IMR-90 (cell line): ENCODE measurements around the gene SYCP1. TPM values are rescaled to one million over a fixed set of nuclear protein-coding genes. Genes with fewer than 3 reads are reported as not detected.

Experiments
- ATAC-seq: fragments of 200-7000 bp; cut with Tn5 transposase; 2 replicates; pipeline ENCODE4 v1.9.1; 2020; ENCODE audit warnings: low read depth, mild to moderate bottlenecking, moderate library complexity
- BruUV-seq: library from RNA; stranded (reverse); fragments of 400-500 nt; replicated peaks from 2 replicates; lab custom pipeline; 2021; lab: Mats Ljungman, UMichigan
- CTCF ChIA-PET: fragments of 300-600 bp; formaldehyde crosslinking; extraction: SDS; loops from one replicate; lab custom pipeline; 2021; ENCODE audit warnings: antibody characterized with exemption; lab: Yijun Ruan, JAX
- POLR2A ChIA-PET: fragments of 300-600 bp; sonication (Branson Sonifier 250); formaldehyde crosslinking; loops from one replicate; lab custom pipeline; 2022; ENCODE audit warnings: antibody characterized with exemption; ENCODE audit not compliant: unreplicated experiment; lab: Charles Lee
- DNase-seq: peaks from one replicate; pipeline ENCODE4 v3.0.0; 2013
- H2AFZ ChIP-seq: replicated peaks from 2 replicates; pipeline ENCODE3; 2013; ENCODE audit warnings: low read length, mild to moderate bottlenecking; ENCODE audit not compliant: poor library complexity
- H2AK5ac ChIP-seq: 2 replicates; pipeline ENCODE4 v1.6.1; 2013; ENCODE audit warnings: low read depth, low read length, inconsistent platforms
- H2AK9ac ChIP-seq: replicated peaks from 2 replicates; pipeline ENCODE3; 2013; ENCODE audit warnings: mild to moderate bottlenecking, low read depth, low read length, moderate library complexity; ENCODE audit not compliant: poor library complexity
- H2BK120ac ChIP-seq: 2 replicates; pipeline ENCODE4 v1.6.1; 2013; ENCODE audit warnings: low read depth, low read length, inconsistent platforms
- H2BK15ac ChIP-seq: 3 replicates; pipeline ENCODE4 v1.6.1; 2013; ENCODE audit warnings: low read depth, low read length, inconsistent platforms
- H2BK20ac ChIP-seq: 2 replicates; pipeline ENCODE4 v1.6.1; 2013; ENCODE audit warnings: low read depth, mild to moderate bottlenecking, inconsistent platforms, low read length, moderate library complexity
- H2BK5ac ChIP-seq: 2 replicates; pipeline ENCODE4 v1.6.1; 2013; ENCODE audit warnings: mild to moderate bottlenecking, low read depth, low read length, inconsistent platforms; ENCODE audit not compliant: poor library complexity, severe bottlenecking
- H3K14ac ChIP-seq: replicated peaks from 2 replicates; pipeline ENCODE4 v1.6.1; 2013; ENCODE audit warnings: low read depth, low read length, inconsistent platforms
- H3K18ac ChIP-seq: 2 replicates; pipeline ENCODE4 v1.6.1; 2013; ENCODE audit warnings: low read depth, low read length, control low read depth
- H3K23ac ChIP-seq: 2 replicates; pipeline ENCODE4 v1.6.1; 2013; ENCODE audit warnings: low read depth, low read length, inconsistent platforms
- H3K27ac ChIP-seq: 2 replicates; pipeline ENCODE4 v1.5.1; 2013; ENCODE audit warnings: mild to moderate bottlenecking, control low read depth, low read length; ENCODE audit not compliant: insufficient read depth
- H3K27me3 ChIP-seq: 2 replicates; pipeline ENCODE4 v1.6.1; 2013; ENCODE audit warnings: low read length; ENCODE audit not compliant: control insufficient read depth, insufficient read depth
- H3K36me3 ChIP-seq: 2 replicates; pipeline ENCODE4 v1.6.1; 2013; ENCODE audit warnings: low read length, mixed read lengths; ENCODE audit not compliant: control insufficient read depth, insufficient read depth
- H3K4ac ChIP-seq: 2 replicates; pipeline ENCODE4 v1.6.1; 2013; ENCODE audit warnings: low read depth, low read length, inconsistent platforms
- H3K4me1 ChIP-seq: 2 replicates; pipeline ENCODE4 v1.6.1; 2013; ENCODE audit warnings: low read length, mixed read lengths; ENCODE audit not compliant: control insufficient read depth, insufficient read depth
- H3K4me2 ChIP-seq: 2 replicates; pipeline ENCODE4 v1.6.1; 2013; ENCODE audit warnings: low read depth, mild to moderate bottlenecking, control low read depth, low read length, moderate library complexity
- H3K4me3 ChIP-seq: 2 replicates; pipeline ENCODE4 v1.5.1; 2013; ENCODE audit warnings: low read depth, mild to moderate bottlenecking, control low read depth, low read length, moderate library complexity; ENCODE audit not compliant: insufficient read depth
- H3K56ac ChIP-seq: 2 replicates; pipeline ENCODE4 v1.6.1; 2013; ENCODE audit warnings: low read length, inconsistent platforms; ENCODE audit not compliant: insufficient read depth; ENCODE audit errors: extremely low read depth
- H3K79me1 ChIP-seq, 2 experiments: 2 replicates each; pipeline ENCODE4 v1.6.1; 2013; ENCODE audit warnings: low read length in 2 of 2, inconsistent platforms in 1 of 2, low read depth in 1 of 2
- H3K9ac ChIP-seq: 2 replicates; pipeline ENCODE4 v1.6.1; 2013; ENCODE audit warnings: low read depth, low read length, control low read depth
- H3K9me1 ChIP-seq: 2 replicates; pipeline ENCODE4 v1.6.1; 2013; ENCODE audit warnings: low read length, inconsistent platforms; ENCODE audit not compliant: insufficient read depth
- H3K9me3 ChIP-seq: 2 replicates; pipeline ENCODE4 v1.6.1; 2013; ENCODE audit warnings: low read length; ENCODE audit not compliant: control insufficient read depth, insufficient read depth
- H4K20me1 ChIP-seq: 2 replicates; pipeline ENCODE4 v1.6.1; 2013; ENCODE audit warnings: low read length, inconsistent platforms; ENCODE audit not compliant: insufficient read depth
- H4K5ac ChIP-seq: 2 replicates; pipeline ENCODE4 v1.6.1; 2013; ENCODE audit warnings: mild to moderate bottlenecking, low read depth, low read length, control low read depth
- H4K8ac ChIP-seq, 2 experiments: 2 replicates each; pipeline ENCODE4 v1.6.1; 2013; ENCODE audit warnings: low read depth in 2 of 2, low read length in 2 of 2, control low read depth in 1 of 2, inconsistent platforms in 1 of 2
- H4K91ac ChIP-seq: 2 replicates; pipeline ENCODE4 v1.6.1; 2013; ENCODE audit warnings: low read depth, low read length, inconsistent platforms; ENCODE audit not compliant: insufficient read depth
- BHLHE40 ChIP-seq: fragments of 150-350 bp; IDR thresholded peaks from 2 replicates; pipeline ENCODE4 v1.6.1; 2016; ENCODE audit warnings: mild to moderate bottlenecking, low read depth, low read length
- CEBPB ChIP-seq: IDR thresholded peaks from 2 replicates; pipeline ENCODE4 v1.6.1; 2012; ENCODE audit warnings: low read depth, low read length, improper control_type of control experiment
- CHD1 ChIP-seq: IDR thresholded peaks from 2 replicates; pipeline ENCODE4 v1.6.1; 2012; ENCODE audit warnings: low read depth, low read length, improper control_type of control experiment
- FOS ChIP-seq: fragments of 150-350 bp; IDR thresholded peaks from 2 replicates; pipeline ENCODE4 v1.6.1; 2016; ENCODE audit warnings: low read depth, low read length
- MXI1 ChIP-seq: IDR thresholded peaks from 2 replicates; pipeline ENCODE4 v1.6.1; 2012; ENCODE audit warnings: low read depth, mild to moderate bottlenecking, low read length, moderate library complexity, borderline replicate concordance
- POLR2A ChIP-seq: IDR thresholded peaks from 2 replicates; pipeline ENCODE4 v1.6.1; 2012; ENCODE audit warnings: mild to moderate bottlenecking, low read depth, low read length
- RAD21 ChIP-seq: IDR thresholded peaks from 2 replicates; pipeline ENCODE4 v1.6.1; 2012; ENCODE audit warnings: low read length, improper control_type of control experiment
- RCOR1 ChIP-seq: IDR thresholded peaks from 2 replicates; pipeline ENCODE4 v1.6.1; 2012; ENCODE audit warnings: mild to moderate bottlenecking, low read length, improper control_type of control experiment; ENCODE audit not compliant: insufficient replicate concordance
- RFX5 ChIP-seq: IDR thresholded peaks from 2 replicates; pipeline ENCODE4 v1.8.0; 2012; ENCODE audit warnings: low read depth, mild to moderate bottlenecking, low read length, moderate library complexity
- SMC3 ChIP-seq: fragments of 150-350 bp; IDR thresholded peaks from 2 replicates; pipeline ENCODE4 v1.6.1; 2016; ENCODE audit warnings: low read depth, mild to moderate bottlenecking, antibody characterized with exemption, low read length, moderate library complexity
- WGBS, 2 experiments: methylation state at CpG; one replicate each; pipeline versions ENCODE4 v1.1.5 to v1.1.7; 2013; ENCODE audit warnings: missing lambda C conversion rate in 2 of 2; ENCODE audit not compliant: insufficient read length in 1 of 2; ENCODE audit errors: extremely low coverage in 2 of 2; 5-methylcytosine and 5-hydroxymethylcytosine counted together
- dilution Hi-C: fragments of 300-500 bp; cut with HindIII; formaldehyde crosslinking; loops from one replicate; pipeline ENCODE4 v1.14.3; 2018; ENCODE audit warnings: low sequenced_read_pairs; ENCODE audit not compliant: unreplicated experiment
- in situ Hi-C: fragments of 300-500 bp; cut with MboI; formaldehyde crosslinking; loops from 3 replicates; pipeline ENCODE4 v1.14.3; 2019; ENCODE audit warnings: low sequenced_read_pairs, inconsistent platforms, mixed read lengths
- intact Hi-C: fragments of 100-400 bp; cut with micrococcal nuclease; formaldehyde crosslinking; loops from 2 replicates; pipeline ENCODE4 v1.10.0; 2022
- polyA plus RNA-seq, 3 experiments: library from polyadenylated mRNA; depleted of rRNA; stranded (reverse); fragments of >200 nt; gene quantifications; 2 replicates each; pipeline ENCODE4 v1.2.3, GENCODE V29; 2012; ENCODE audit warnings: low replicate concordance in 1 of 3
- total RNA-seq: library from RNA; depleted of rRNA; stranded (reverse); fragments of >200 nt; gene quantifications from 2 replicates; pipeline ENCODE4 v1.2.3, GENCODE V29; 2012
- TF ChIP-seq, protein P1 (sequence below): fragments of 150-350 bp; IDR thresholded peaks from 2 replicates; pipeline ENCODE4 v1.6.1; 2017; ENCODE audit warnings: mild to moderate bottlenecking, antibody characterized with exemption, low read length, low read depth

SYCP1 gene
- total and polyA plus RNA-seq, 2 of the 4 experiments (the other 2 are of a cell fraction): not detected

DNA sequence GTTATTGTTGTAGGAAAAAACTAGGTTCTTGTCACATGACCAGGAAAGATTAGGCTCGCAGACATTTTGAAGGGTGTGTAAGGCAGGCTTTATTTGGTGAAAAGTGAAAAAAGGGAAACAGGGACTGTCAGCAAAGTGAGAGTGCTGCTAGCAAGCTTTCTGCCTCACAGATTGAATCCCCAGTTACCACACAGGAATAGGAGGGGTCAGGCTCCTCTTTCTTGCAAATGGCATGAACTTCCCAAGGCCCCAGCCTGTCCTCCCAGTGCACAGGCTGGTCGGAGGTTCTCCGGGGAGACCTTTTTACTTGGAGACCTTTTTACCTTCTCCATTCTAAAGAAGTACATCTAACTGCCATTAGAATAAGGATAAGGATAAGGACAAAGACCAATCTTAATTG, 42.1 kb downstream of the SYCP1 start:
- POLR2A ChIA-PET: no interaction called here

More for the DNA sequence above, 42.1 kb downstream of the SYCP1 start:
- H2BK20ac ChIP-seq: no peak overlapping the region
- CTCF ChIA-PET: no interaction called here
- H4K5ac ChIP-seq: no peak overlapping the region
- TF ChIP-seq RCOR1: no peak
- no peak for TF ChIP-seq SMC3
- TF ChIP-seq MXI1: no peak
- TF ChIP-seq FOS: no peak
- no peak for TF ChIP-seq RAD21
- TF ChIP-seq, protein P1, sequence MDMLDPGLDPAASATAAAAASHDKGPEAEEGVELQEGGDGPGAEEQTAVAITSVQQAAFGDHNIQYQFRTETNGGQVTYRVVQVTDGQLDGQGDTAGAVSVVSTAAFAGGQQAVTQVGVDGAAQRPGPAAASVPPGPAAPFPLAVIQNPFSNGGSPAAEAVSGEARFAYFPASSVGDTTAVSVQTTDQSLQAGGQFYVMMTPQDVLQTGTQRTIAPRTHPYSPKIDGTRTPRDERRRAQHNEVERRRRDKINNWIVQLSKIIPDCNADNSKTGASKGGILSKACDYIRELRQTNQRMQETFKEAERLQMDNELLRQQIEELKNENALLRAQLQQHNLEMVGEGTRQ: no peak
- TF ChIP-seq BHLHE40: no peak
- TF ChIP-seq CHD1: no peak
- TF ChIP-seq RFX5: no peak
- TF ChIP-seq POLR2A: no peak
- no peak for TF ChIP-seq CEBPB
- ATAC-seq (no peak), DNase-seq (no peak)
- intact Hi-C loops: no loop called here
- no peak overlapping the region for H4K91ac ChIP-seq
- H3K18ac ChIP-seq: no peak overlapping the region
- no peaks in the 10 kb centered on the region for H3K79me1 ChIP-seq
- no peak overlapping the region for H2BK5ac ChIP-seq
- in situ Hi-C loops: no loop called here
- no CpG with 5 or more reads among the region's 3 CpGs for WGBS, 2 experiments
- no TSS peak for BruUV-seq
- H4K8ac ChIP-seq: no peak overlapping the region
- no peaks in the 10 kb centered on the region for H3K4me1 ChIP-seq
- dilution Hi-C loops: no loop called here
- no peak overlapping the region for H3K56ac ChIP-seq
- H3K27ac ChIP-seq: no peak overlapping the region
- H3K9me1 ChIP-seq: no peaks in the 10 kb centered on the region
- no peak overlapping the region for H3K23ac ChIP-seq
- no peak overlapping the region for H3K4ac ChIP-seq
- no peak overlapping the region for H2AK9ac ChIP-seq
- H4K20me1 ChIP-seq: no peaks in the 10 kb centered on the region
- no peak overlapping the region for H3K9ac ChIP-seq
- no peaks in the 10 kb centered on the region for H3K27me3 ChIP-seq
- H3K9me3 ChIP-seq: no peaks in the 10 kb centered on the region
- no peak overlapping the region for H2BK15ac ChIP-seq
- no peak overlapping the region for H2AFZ ChIP-seq
- H3K4me2 ChIP-seq: no peak overlapping the region
- H2AK5ac ChIP-seq: no peak overlapping the region
- no peak overlapping the region for H3K4me3 ChIP-seq
- no peak overlapping the region for H3K14ac ChIP-seq
- no peaks in the 10 kb centered on the region for H3K36me3 ChIP-seq
- no peak overlapping the region for H2BK120ac ChIP-seq
